ENCODE measurements around the gene SERTAD3.
A peak's percentile ranks its signal among the peaks of the same experiment; 100 is the strongest.
"Not testable (repeated sequence)": the region's sequence is repeated elsewhere in the genome, so short reads cannot be mapped to it uniquely, and the experiment has no call there.

SERTAD3 gene

GRCh38 chr19:40444000-40444824 is at the start of gene SERTAD3:
Gene SERTAD3, minus strand, starts transcription at chr19:40444335. Its CDS starts 2,255 bp downstream, at chr19:40442080.
- Histone ChIP-seq H3K36me3 (peaks cover 38 to 57% (median 42%) of the 10 kb centered on the region in 3 donors), H3K27ac (peak within 1 kb of the TSS; percentile 97 to 98), H3K4me1 (peaks cover 0 to 33% (median 24%) of the 10 kb centered on the region in 4 donors), H3K9me3 (no peaks in the 10 kb centered on the region), H3K4me3 (peak within 1 kb of the TSS; percentile 94 to 95), H3K27me3 (no peaks in the 10 kb centered on the region)
- peak; percentile 98 to 99 for DNase-seq
- intact Hi-C loops (cut with DNase I; ENCODE audit: low total_unique reads): loop anchor here (10.0 kb wide), 1 partner anchor 139 kb away; no protein-coding TSS in a partner anchor
- TF ChIP-seq, protein P1, sequence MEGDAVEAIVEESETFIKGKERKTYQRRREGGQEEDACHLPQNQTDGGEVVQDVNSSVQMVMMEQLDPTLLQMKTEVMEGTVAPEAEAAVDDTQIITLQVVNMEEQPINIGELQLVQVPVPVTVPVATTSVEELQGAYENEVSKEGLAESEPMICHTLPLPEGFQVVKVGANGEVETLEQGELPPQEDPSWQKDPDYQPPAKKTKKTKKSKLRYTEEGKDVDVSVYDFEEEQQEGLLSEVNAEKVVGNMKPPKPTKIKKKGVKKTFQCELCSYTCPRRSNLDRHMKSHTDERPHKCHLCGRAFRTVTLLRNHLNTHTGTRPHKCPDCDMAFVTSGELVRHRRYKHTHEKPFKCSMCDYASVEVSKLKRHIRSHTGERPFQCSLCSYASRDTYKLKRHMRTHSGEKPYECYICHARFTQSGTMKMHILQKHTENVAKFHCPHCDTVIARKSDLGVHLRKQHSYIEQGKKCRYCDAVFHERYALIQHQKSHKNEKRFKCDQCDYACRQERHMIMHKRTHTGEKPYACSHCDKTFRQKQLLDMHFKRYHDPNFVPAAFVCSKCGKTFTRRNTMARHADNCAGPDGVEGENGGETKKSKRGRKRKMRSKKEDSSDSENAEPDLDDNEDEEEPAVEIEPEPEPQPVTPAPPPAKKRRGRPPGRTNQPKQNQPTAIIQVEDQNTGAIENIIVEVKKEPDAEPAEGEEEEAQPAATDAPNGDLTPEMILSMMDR (IDR thresholded peaks at IDR 0.05): no peak

DNA sequence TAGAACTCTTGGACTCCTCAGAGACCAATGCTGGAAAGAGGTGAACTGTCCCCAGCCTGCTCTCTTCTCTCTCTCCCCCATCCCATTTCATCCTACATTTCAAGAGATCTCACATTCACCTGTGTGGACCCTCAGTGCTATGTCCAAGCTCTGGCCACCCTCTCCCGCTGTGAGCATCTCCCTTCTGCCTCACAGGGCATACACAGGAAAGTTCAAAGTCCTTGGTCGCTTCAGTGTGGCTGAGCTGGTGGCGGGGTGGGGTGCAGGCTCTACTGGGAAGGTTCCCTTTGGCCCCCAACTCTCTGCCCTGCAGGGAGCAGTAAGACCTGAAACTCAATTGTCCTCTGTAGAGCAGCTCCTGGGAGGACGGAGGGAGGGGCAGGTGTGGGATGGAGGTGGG is 49.6 kb upstream of the SERTAD3 start:
- no peaks in the 10 kb centered on the region for H3K4me1 ChIP-seq
- H3K36me3 ChIP-seq: no peaks in the 10 kb centered on the region
- H3K27me3 ChIP-seq: no peaks in the 10 kb centered on the region
- no peak overlapping the region for H3K27ac ChIP-seq
- H3K4me3 ChIP-seq: no peak overlapping the region
- intact Hi-C loops (cut with DNase I; ENCODE audit: low total_unique reads): no loop called here
- H3K9me3 ChIP-seq: no peaks in the 10 kb centered on the region
- DNase-seq: no peak
- TF ChIP-seq, protein P1 (IDR thresholded peaks at IDR 0.05): no peak

- intact Hi-C loops (cut with DNase I; ENCODE audit: low total_unique reads): no loop called here
- H3K27ac ChIP-seq: no peak overlapping the region
- H3K4me3 ChIP-seq: no peak overlapping the region
- no peaks in the 10 kb centered on the region for H3K36me3 ChIP-seq
- TF ChIP-seq, protein P1 (IDR thresholded peaks at IDR 0.05): no peak
- no peaks in the 10 kb centered on the region for H3K4me1 ChIP-seq
- peaks cover 0 to 13% of the 10 kb centered on the region in 2 donors for H3K27me3 ChIP-seq
- no peak for DNase-seq
- no peaks in the 10 kb centered on the region for H3K9me3 ChIP-seq
Observed at GRCh38 chr19:40492274-40492673, 48.1 kb upstream of the SERTAD3 start.

DNA sequence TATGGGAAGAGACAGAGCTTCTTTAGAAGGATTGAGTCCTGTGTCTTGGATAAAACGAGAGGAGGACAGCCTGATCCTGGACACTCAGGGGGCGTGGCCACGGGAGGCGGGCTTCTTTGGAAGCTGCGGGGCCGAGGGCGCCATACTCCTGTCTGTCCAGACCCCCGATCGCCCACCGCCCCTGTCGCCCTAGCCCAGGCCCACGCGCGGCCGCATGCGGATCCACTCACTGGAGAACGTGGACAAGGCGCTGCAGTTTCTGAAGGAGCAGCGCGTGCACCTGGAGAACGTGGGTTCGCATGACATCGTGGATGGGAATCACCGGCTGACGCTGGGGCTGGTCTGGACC is 45.7 kb upstream of the SERTAD3 start:
- DNase-seq: no peak
- H3K9me3 ChIP-seq: no peaks in the 10 kb centered on the region
- no peaks in the 10 kb centered on the region for H3K4me1 ChIP-seq
- H3K4me3 ChIP-seq: no peak overlapping the region
- no peaks in the 10 kb centered on the region for H3K36me3 ChIP-seq
- H3K27me3 ChIP-seq: peaks cover 0 to 20% of the 10 kb centered on the region in 2 donors
- TF ChIP-seq, protein P1 (IDR thresholded peaks at IDR 0.05): no peak
- intact Hi-C loops (cut with DNase I; ENCODE audit: low total_unique reads): no loop called here
- H3K27ac ChIP-seq: no peak overlapping the region

DNA sequence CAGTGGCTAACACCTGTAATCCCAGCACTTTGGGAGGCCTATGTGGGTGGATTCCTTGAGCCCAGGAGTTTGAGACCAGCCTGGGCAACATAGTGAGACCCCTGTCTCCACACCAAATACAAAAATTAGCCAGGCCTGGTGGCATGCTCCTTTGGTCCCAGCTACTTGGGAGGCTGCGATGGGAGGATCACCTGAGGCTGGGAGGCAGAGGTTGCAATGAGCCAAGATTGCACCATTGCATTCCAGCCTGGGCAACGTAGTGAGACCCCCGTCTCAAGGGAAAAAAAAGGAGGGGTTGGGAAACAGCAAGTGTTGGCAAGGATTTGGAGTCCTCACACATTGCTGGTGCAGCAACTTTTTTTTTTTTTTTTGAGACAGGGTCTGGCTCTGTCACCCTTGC is 41.9 kb upstream of the SERTAD3 start:
- Histone ChIP-seq H3K36me3 (no peaks in the 10 kb centered on the region), H3K9me3 (no peaks in the 10 kb centered on the region), H3K27ac (no peak overlapping the region), H3K27me3 (peaks cover 0 to 21% of the 10 kb centered on the region in 2 donors), H3K4me3 (no peak overlapping the region), H3K4me1 (no peaks in the 10 kb centered on the region)
- intact Hi-C loops (cut with DNase I; ENCODE audit: low total_unique reads): no loop called here
- DNase-seq: no peak
- TF ChIP-seq, protein P1 (IDR thresholded peaks at IDR 0.05): no peak

DNA sequence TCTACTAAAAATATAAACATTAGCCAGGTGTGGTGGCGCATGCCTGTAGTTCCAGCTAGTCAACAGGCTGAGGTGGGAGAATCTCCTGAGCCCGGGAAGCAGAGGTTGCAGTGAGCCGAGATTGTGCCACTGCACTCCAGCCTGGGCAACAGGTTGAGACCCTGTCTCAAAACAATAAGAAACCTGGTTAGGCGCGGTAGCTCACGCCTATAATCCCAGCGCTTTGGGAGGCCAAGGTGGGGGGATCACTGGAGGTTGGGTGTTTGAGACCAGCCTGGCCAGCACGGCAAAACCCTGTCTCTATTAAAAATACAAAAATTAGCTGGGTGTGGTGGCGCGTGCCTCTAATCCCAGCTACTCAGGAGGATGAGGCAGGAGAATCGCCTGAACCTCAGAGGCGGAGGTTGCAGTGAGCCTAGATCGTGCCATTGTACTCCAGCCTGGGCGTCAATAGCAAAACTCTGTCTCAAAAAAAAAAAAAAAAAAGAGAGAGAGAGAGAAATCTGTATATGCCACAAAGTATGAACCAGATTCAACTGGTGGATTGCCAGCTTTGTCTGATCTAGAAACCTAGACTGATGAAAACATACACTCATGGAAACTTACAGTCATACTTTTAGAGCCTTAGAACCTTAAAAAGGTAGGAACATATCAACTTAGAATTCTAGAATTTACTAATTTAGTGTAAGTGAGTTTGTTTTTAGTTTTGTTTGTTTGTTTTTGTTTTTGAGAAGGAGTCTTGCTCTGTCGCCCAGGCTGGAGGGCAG is 31.9 kb upstream of the SERTAD3 start:
- H3K27me3 ChIP-seq; H3K27ac ChIP-seq; H3K4me1 ChIP-seq; H3K9me3 ChIP-seq; H3K4me3 ChIP-seq; H3K36me3 ChIP-seq; intact Hi-C loops (cut with DNase I; ENCODE audit: low total_unique reads); DNase-seq: not testable (repeated sequence)

Data from tibial artery (tissue), 4 donors.